ENCODE results near the gene ASPDH. TPM values are rescaled to one million over a fixed set of nuclear protein-coding genes. Genes with fewer than 3 reads are reported as not detected.

ASPDH gene
- total RNA-seq, 1 experiment from 2014 or later = not detected

DNA sequence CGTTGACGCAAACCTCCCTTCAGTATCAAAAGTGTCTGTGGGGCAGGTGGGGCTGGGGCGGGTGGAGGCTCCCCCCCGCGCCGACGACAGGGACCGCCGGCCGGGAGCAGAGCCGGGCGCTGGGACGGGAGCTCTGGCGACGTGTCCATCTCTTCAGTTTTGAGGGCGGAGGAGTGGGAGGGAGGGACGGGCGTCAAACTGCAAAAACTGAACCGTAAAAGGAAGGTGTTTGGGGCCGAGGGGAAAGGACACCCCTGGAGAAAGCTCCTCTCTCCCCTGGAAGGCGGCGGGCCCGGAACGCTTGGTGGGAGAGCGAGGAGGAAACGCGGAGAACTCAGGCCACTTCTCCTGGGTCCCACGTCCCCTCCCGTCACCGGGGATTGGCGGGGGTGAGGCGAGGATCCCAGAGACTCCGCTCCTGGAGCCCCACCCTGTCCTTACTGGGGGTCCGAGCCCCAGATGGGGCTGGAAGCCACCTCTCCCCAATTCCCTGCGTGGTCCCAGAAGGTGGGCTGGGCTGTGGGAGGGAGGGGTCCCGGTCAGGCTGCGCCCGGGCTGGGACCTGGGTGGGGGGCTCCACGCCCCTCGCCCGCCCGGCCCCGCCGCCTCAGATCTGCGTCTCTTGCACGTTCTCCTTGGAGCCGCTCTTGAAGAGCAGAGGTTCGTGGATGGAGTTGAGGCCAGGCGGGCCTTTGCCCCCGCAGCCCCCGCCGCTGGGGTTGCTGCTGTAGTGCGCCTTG is 3.4 kb upstream of the ASPDH start:
- no peak for DNase-seq (ENCODE audit: unreplicated experiment)
- no peak overlapping the region for H3K4me3 Mint-ChIP-seq (ENCODE audit: unreplicated experiment)
- intact Hi-C loops (cut with micrococcal nuclease) = no loop called here
- POLR2A ChIA-PET = no interaction called here
- H3K9me3 Mint-ChIP-seq (ENCODE audit: unreplicated experiment) = no peaks in the 10 kb centered on the region
- CTCF ChIA-PET = interaction anchor here (1.9 kb wide), 1 partner anchor 21 kb away, joined by 5 read pairs; no protein-coding TSS in a partner anchor
- no peak for TF ChIP-seq CTCF (IDR thresholded peaks at IDR 0.05; ENCODE audit: unreplicated experiment)
- no peaks in the 10 kb centered on the region for H3K36me3 Mint-ChIP-seq (ENCODE audit: insufficient read depth, unreplicated experiment)
- H3K4me1 Mint-ChIP-seq (ENCODE audit: insufficient read depth, unreplicated experiment) = no peaks in the 10 kb centered on the region
- H3K27ac Mint-ChIP-seq (ENCODE audit: low read depth, unreplicated experiment) = no peak overlapping the region
- H3K27me3 Mint-ChIP-seq (ENCODE audit: insufficient read depth, unreplicated experiment) = no peaks in the 10 kb centered on the region
- BruUV-seq (replicated peaks) = no TSS peak

GRCh38 chr19:50516456-50516855 is 2.7 kb upstream of the ASPDH start:
- intact Hi-C loops (cut with micrococcal nuclease) = no loop called here

DNA sequence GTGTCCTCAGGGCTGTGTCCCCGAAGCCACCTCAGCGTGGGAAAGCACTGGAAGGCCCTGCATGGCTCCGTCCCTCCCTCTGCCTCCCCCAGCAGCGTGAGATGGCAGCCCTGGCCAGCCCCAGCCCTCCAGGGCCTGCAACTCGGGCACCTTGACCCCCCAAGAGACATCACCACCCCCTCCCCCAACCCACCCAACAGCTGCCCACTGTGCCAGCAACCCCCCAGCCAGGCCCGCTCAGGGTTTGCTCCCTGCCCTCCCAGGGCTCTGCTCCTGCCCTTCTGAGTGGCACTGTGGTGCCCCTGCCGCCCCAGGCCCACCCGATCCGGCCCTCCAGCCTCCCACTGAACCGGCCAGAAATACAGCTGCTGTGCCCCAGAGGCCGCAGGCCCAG is 1.5 kb upstream of the ASPDH start:
- ChIA-PET POLR2A (no interaction called here), CTCF (interaction anchor here (0.6 to 1.9 kb wide), 2 partner anchors 23 to 278 kb away, joined by 5 read pairs; no protein-coding TSS in a partner anchor)
- Mint-ChIP-seq H3K4me3 (ENCODE audit: unreplicated experiment) (no peak overlapping the region), H3K27ac (ENCODE audit: low read depth, unreplicated experiment) (no peak overlapping the region), H3K9me3 (ENCODE audit: unreplicated experiment) (no peaks in the 10 kb centered on the region), H3K36me3 (ENCODE audit: insufficient read depth, unreplicated experiment) (no peaks in the 10 kb centered on the region), H3K27me3 (ENCODE audit: insufficient read depth, unreplicated experiment) (no peaks in the 10 kb centered on the region), H3K4me1 (ENCODE audit: insufficient read depth, unreplicated experiment) (peaks cover 10% of the 10 kb centered on the region)
- no peak for DNase-seq (ENCODE audit: unreplicated experiment)
- intact Hi-C loops (cut with micrococcal nuclease) = no loop called here
- TF ChIP-seq CTCF (IDR thresholded peaks at IDR 0.05; ENCODE audit: unreplicated experiment) = no peak
- no TSS peak for BruUV-seq (replicated peaks)

More at GRCh38 chr19:50516456-50516855, 2.7 kb upstream of the ASPDH start:
- H3K27ac Mint-ChIP-seq (ENCODE audit: low read depth, unreplicated experiment) = no peak overlapping the region
- BruUV-seq (replicated peaks) = no TSS peak
- CTCF ChIA-PET = interaction anchor here (1.9 kb wide), 1 partner anchor 22 kb away, joined by 5 read pairs; no protein-coding TSS in a partner anchor
- H3K9me3 Mint-ChIP-seq (ENCODE audit: unreplicated experiment) = no peaks in the 10 kb centered on the region
- H3K27me3 Mint-ChIP-seq (ENCODE audit: insufficient read depth, unreplicated experiment) = no peaks in the 10 kb centered on the region
- DNase-seq (ENCODE audit: unreplicated experiment) = no peak
- H3K4me1 Mint-ChIP-seq (ENCODE audit: insufficient read depth, unreplicated experiment) = peaks cover 6% of the 10 kb centered on the region
- no peak for TF ChIP-seq CTCF (IDR thresholded peaks at IDR 0.05; ENCODE audit: unreplicated experiment)
- POLR2A ChIA-PET = no interaction called here
- no peaks in the 10 kb centered on the region for H3K36me3 Mint-ChIP-seq (ENCODE audit: insufficient read depth, unreplicated experiment)
- H3K4me3 Mint-ChIP-seq (ENCODE audit: unreplicated experiment) = no peak overlapping the region

DNA sequence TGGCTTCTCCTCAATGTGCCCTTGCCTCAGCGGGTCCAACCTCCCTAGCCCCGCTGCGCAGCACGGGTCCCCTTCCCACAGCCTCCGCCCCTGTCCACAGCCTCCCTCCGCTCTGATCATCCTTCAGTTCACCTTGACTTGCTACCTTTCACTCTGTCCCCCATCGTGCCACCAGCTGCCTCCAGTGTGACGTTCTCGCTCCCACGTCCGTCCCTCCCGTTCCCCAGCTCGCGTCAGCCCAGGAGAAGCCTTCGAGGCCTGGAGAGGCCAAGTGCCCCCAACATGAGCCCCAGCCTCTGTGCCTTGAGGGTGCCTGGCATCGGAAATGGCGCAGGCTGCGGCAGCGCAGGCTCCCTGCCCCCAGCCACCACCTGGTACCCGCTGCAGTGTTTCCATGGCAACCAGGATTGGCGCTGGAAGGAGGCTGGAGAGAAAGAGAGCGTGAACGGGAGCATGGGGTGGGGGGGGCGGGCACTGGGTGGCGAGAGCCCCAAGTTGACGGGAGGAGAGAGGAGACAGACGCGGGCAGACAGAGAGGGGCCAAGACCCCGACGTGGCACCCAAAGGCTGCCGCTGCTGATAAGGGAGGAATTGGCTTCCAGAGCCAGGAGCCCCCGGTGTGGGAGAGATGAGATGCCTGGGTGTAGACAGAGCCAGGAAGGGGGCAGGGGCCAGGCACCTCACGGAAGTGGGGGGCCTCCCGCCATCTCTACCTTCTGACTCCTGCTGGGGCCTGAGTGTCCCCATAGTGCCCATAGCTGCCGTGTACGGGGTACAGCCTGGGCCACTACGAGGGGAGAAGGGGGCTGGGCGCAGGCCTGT is 844 bp upstream of the ASPDH start:
- Mint-ChIP-seq H3K9me3 (ENCODE audit: unreplicated experiment) (no peaks in the 10 kb centered on the region), H3K36me3 (ENCODE audit: insufficient read depth, unreplicated experiment) (no peaks in the 10 kb centered on the region), H3K4me1 (ENCODE audit: insufficient read depth, unreplicated experiment) (peaks cover 10% of the 10 kb centered on the region), H3K27me3 (ENCODE audit: insufficient read depth, unreplicated experiment) (no peaks in the 10 kb centered on the region), H3K27ac (ENCODE audit: low read depth, unreplicated experiment) (peak overlapping the region; percentile 57), H3K4me3 (ENCODE audit: unreplicated experiment) (no peak overlapping the region)
- no peak for DNase-seq (ENCODE audit: unreplicated experiment)
- TF ChIP-seq CTCF (IDR thresholded peaks at IDR 0.05; ENCODE audit: unreplicated experiment) = no peak
- POLR2A ChIA-PET = no interaction called here
- intact Hi-C loops (cut with micrococcal nuclease) = no loop called here
- CTCF ChIA-PET = no interaction called here
- no TSS peak for BruUV-seq (replicated peaks)
